ENCODE measurements around the gene ZNF394. TPM values are rescaled to one million over a fixed set of nuclear protein-coding genes. Genes with fewer than 3 reads are reported as not detected.

ZNF394 gene
- polyA plus RNA-seq, 1 donor (not counting 4 experiments of a cell fraction or from before 2014, with no cell fraction given), result 10.1 TPM

GRCh38 chr7:99521399-99521798 is 21.3 kb upstream of the ZNF394 start:
- TF ChIP-seq, protein P1, sequence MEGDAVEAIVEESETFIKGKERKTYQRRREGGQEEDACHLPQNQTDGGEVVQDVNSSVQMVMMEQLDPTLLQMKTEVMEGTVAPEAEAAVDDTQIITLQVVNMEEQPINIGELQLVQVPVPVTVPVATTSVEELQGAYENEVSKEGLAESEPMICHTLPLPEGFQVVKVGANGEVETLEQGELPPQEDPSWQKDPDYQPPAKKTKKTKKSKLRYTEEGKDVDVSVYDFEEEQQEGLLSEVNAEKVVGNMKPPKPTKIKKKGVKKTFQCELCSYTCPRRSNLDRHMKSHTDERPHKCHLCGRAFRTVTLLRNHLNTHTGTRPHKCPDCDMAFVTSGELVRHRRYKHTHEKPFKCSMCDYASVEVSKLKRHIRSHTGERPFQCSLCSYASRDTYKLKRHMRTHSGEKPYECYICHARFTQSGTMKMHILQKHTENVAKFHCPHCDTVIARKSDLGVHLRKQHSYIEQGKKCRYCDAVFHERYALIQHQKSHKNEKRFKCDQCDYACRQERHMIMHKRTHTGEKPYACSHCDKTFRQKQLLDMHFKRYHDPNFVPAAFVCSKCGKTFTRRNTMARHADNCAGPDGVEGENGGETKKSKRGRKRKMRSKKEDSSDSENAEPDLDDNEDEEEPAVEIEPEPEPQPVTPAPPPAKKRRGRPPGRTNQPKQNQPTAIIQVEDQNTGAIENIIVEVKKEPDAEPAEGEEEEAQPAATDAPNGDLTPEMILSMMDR (optimal IDR thresholded peaks at IDR 0.05 in 1 of 3, IDR thresholded peaks at IDR 0.05 in 1 of 3, conservative IDR thresholded peaks at IDR 0.05 in 1 of 3; ENCODE audit: extremely low read depth in 1 of 3, insufficient read depth in 2 of 3, low read length in 3 of 3), result no peak
- no peak for TF ChIP-seq EZH2 (IDR thresholded peaks at IDR 0.05; ENCODE audit: low read length)
- H3K36me3 ChIP-seq (ENCODE audit: control insufficient read depth in 2 of 2, extremely low read depth in 1 of 2, insufficient read depth in 2 of 2, low read length in 2 of 2), result peaks cover 10 to 21% of the 10 kb centered on the region in 2 experiments
- FAIRE-seq, result no peak

DNA sequence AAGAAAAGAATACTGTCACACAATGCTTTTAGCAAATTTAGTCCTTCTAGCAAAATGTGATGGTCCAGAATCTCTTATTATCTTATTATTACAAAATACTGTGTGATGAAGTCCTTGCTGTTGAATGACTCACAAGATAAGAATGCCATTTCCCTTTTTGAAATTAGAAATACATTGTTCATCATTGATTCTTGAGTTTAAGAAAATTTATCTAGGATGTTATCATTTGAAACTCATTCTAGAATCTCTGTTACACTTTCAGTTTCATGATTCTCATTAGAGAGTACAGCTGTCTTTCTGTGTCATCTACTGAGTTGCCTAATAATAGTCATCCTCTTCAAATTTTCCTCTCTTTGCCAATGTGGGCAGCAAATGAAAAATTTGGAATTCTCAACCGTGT is 14.0 kb upstream of the ZNF394 start:
- no peaks in the 10 kb centered on the region for H3K9me3 ChIP-seq (ENCODE audit: control insufficient read depth, low read depth, low read length)
- H3K4me3 ChIP-seq (ENCODE audit: control insufficient read depth in 2 of 3, extremely low read depth in 1 of 3, insufficient read depth in 2 of 3, low read depth in 1 of 3, low read length in 3 of 3), result no peak overlapping the region
- no peaks in the 10 kb centered on the region for H3K4me1 ChIP-seq (ENCODE audit: control insufficient read depth, extremely low read depth, insufficient read depth, low read length)
- H3K27me3 ChIP-seq (ENCODE audit: control insufficient read depth, extremely low read depth, insufficient read depth, low read length), result no peaks in the 10 kb centered on the region
- H3K36me3 ChIP-seq (ENCODE audit: control insufficient read depth in 2 of 2, extremely low read depth in 1 of 2, insufficient read depth in 2 of 2, low read length in 2 of 2), result peaks cover 9 to 13% of the 10 kb centered on the region in 2 experiments
- no peaks in the 10 kb centered on the region for H3K9me1 ChIP-seq (ENCODE audit: control insufficient read depth, extremely low read depth, insufficient read depth, low read length)
- no peaks in the 10 kb centered on the region for H4K20me1 ChIP-seq (ENCODE audit: control insufficient read depth, extremely low read depth, insufficient read depth, low read length)
- DNase-seq (ENCODE audit: low read depth, low spot score) (no peak), FAIRE-seq (no peak)
- dilution Hi-C loops (cut with MboI; ENCODE audit: extremely low pct_ligation_motif_present, low sequenced_read_pairs), result no loop called here
- no peak overlapping the region for H3K9ac ChIP-seq (ENCODE audit: control insufficient read depth, extremely low read depth, insufficient read depth, low read length)
- no peak overlapping the region for H3K4me2 ChIP-seq (ENCODE audit: control insufficient read depth, extremely low read depth, insufficient read depth, low read depth, low read length)
- no peak overlapping the region for H2AFZ ChIP-seq (ENCODE audit: control insufficient read depth, low read length)
- TF ChIP-seq, protein P1 (optimal IDR thresholded peaks at IDR 0.05 in 1 of 3, IDR thresholded peaks at IDR 0.05 in 1 of 3, conservative IDR thresholded peaks at IDR 0.05 in 1 of 3; ENCODE audit: extremely low read depth in 1 of 3, insufficient read depth in 2 of 3, low read length in 3 of 3), result no peak
- no peak for TF ChIP-seq EZH2 (IDR thresholded peaks at IDR 0.05; ENCODE audit: low read length)
- no peak overlapping the region for H3K27ac ChIP-seq (ENCODE audit: control insufficient read depth, insufficient read depth, low read length)
- peaks cover 9% of the 10 kb centered on the region for H3K79me2 ChIP-seq (ENCODE audit: control insufficient read depth, insufficient read depth, low read length)

More at GRCh38 chr7:99521399-99521798, 21.3 kb upstream of the ZNF394 start:
- dilution Hi-C loops (cut with MboI; ENCODE audit: extremely low pct_ligation_motif_present, low sequenced_read_pairs), result no loop called here
- Histone ChIP-seq H3K4me3 (ENCODE audit: control insufficient read depth in 2 of 3, extremely low read depth in 1 of 3, insufficient read depth in 2 of 3, low read depth in 1 of 3, low read length in 3 of 3) (no peak overlapping the region), H3K79me2 (ENCODE audit: control insufficient read depth, insufficient read depth, low read length) (no peaks in the 10 kb centered on the region), H3K4me2 (ENCODE audit: control insufficient read depth, extremely low read depth, insufficient read depth, low read depth, low read length) (no peak overlapping the region), H3K27me3 (ENCODE audit: control insufficient read depth, extremely low read depth, insufficient read depth, low read length) (no peaks in the 10 kb centered on the region), H3K9me1 (ENCODE audit: control insufficient read depth, extremely low read depth, insufficient read depth, low read length) (no peaks in the 10 kb centered on the region), H3K4me1 (ENCODE audit: control insufficient read depth, extremely low read depth, insufficient read depth, low read length) (no peaks in the 10 kb centered on the region), H3K9ac (ENCODE audit: control insufficient read depth, extremely low read depth, insufficient read depth, low read length) (no peak overlapping the region), H2AFZ (ENCODE audit: control insufficient read depth, low read length) (no peak overlapping the region), H3K27ac (ENCODE audit: control insufficient read depth, insufficient read depth, low read length) (no peak overlapping the region), H3K9me3 (ENCODE audit: control insufficient read depth, low read depth, low read length) (no peaks in the 10 kb centered on the region), H4K20me1 (ENCODE audit: control insufficient read depth, extremely low read depth, insufficient read depth, low read length) (no peaks in the 10 kb centered on the region)
- no peak for DNase-seq (ENCODE audit: low read depth, low spot score)
